HG02840 (cell line): ENCODE data around the gene ACOXL.

ENCODE experiments used
- ATAC-seq: cut with Tn5 transposase; IDR thresholded peaks from one replicate; pipeline ENCODE4 v1.9.1; 2021; ENCODE audit warnings: mild to moderate bottlenecking, moderate library complexity, moderate number of reproducible peaks; ENCODE audit not compliant: unreplicated experiment, low FRiP score

ACOXL gene

DNA sequence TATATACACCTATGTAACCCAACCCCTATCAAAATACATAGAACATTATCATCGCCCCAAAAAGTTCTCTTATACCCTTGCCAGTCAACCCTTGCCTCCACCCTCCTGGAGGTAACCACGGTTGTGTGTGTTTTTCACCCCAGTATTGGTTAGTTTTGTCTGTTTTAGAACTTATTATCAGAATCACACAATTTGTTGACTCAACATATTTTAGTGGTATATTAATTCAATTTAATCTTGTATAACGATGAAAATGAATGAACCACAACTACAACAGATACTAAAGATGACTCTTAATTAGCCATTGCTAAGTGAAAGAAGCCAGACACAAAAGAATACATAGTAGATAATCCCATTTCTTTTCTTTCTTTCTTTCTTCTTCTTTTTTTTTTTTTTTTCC, 19.3 kb downstream of the ACOXL start:
- ATAC-seq = no peak

DNA sequence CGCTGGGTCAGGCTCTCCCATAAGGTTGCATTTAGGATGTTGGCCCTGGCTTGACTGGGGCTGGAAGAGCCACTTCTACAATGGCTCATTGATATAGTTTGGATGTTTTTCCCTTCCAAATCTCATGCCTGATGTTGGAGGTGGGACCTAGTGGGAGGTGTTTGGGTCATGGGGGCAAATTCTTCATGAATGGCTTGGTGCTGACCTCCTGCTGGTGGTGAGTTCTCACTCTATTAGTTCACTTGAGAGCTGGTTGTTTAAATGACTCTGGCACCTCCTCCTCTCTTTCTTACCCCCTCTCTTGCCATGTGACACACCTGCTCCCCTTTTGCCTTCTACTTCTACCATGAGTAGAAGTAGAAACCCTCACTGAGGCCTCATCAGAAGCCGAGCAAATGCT, 20.5 kb downstream of the ACOXL start:
- ATAC-seq = no peak

DNA sequence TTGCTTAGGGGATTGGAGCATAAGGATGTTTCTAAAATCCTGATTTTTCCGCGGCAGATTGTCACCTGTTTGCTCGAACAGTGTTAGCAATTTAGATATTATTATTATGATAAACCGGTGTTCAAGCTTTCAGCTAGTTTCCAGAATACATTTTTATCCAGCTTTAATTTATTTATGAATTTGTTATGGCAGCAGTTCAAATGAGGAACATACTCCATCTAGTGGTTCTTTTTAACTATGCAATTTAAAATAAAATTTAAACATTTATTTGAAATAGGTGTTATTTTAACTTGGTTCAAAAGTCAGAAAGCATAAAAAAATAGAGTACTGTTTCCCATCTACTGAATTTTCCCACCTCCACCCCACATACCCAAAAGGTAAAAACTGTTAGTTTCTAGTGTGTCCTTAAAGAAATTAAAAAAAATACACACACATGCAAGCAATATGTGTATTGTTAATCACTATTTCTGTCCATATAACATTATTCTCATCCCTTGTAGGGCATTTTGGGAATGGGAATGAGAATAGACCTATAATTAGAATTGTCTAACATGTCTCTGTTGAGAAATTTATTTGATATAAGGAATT, 23.2 kb downstream of the ACOXL start:
- ATAC-seq = no peak

DNA sequence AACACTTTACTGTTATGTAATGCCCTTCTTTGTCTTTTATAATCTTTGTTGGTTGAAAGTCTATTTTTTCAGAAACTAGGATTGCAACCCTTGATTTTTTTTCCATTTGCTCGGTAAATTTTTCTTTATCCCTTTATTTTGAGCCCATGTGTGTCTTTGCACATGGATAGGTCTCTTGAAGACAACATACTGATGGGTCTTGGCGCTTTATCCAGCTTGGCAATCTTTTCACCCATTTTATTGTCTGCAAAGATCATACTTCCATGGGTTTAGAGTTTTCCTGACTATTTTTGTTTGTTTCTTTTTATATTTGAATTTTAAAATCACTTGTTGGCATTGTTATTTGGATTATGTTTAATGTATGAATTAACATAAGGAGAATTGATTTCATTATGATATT, 27.0 kb downstream of the ACOXL start:
- no peak for ATAC-seq

DNA sequence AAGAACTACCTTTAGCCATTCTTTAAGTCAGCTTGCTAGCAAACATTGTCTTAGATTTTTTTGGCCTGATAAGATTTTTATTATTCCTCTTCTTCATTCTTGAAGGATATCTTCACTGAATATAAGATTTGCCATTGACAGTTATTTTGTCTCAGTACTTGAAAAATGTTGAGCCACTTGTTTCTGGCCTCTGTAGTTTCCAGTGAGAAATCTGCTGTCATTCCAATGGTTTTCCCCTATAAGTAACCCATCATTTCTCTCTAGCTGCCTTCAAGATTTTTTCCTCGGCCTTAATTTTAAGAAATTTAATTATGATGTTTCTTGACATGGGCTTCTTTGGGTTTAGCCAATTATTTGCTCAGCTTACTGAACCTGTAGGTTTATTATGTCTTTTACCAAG, 32.6 kb downstream of the ACOXL start:
- ATAC-seq = no peak

DNA sequence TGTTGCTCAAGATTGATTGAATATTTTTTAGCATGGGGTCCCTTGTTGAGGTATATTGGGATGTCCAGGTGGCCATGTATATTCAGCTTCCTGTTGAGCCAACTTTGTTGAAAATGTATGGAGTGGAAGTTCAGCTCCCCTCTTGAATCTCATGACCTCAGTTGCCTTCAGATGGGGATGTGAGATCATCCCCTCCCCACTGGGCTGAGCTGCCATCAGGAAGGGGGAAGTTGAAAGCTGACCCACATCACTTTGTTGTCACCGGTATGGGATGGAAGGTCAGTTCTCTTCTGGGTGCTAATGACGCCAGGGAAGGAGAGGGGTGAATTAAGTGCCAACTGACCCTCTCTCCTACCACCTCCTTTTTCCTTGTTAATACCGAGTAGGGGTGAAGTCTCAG, 33.9 kb downstream of the ACOXL start:
- ATAC-seq = no peak

DNA sequence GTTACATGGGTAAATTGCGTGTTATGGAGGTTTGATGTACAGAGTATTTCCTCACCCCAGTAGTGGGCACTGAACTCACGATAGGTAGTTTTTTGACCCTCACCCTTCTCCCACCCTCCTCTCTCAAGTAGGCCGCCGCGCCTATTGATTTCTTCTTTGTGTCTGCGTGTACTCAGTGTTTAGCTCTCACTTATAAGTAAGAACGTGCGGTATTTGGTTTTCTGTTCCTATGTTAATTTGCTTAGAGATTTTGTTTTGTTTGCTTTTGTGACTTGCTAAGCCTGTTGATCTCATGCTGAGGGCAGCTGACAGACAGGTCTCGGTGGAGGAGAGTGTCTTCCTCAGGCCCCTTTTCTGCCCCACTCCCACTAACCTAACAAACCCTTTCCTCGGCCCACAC, 36.2 kb downstream of the ACOXL start:
- no peak for ATAC-seq

DNA sequence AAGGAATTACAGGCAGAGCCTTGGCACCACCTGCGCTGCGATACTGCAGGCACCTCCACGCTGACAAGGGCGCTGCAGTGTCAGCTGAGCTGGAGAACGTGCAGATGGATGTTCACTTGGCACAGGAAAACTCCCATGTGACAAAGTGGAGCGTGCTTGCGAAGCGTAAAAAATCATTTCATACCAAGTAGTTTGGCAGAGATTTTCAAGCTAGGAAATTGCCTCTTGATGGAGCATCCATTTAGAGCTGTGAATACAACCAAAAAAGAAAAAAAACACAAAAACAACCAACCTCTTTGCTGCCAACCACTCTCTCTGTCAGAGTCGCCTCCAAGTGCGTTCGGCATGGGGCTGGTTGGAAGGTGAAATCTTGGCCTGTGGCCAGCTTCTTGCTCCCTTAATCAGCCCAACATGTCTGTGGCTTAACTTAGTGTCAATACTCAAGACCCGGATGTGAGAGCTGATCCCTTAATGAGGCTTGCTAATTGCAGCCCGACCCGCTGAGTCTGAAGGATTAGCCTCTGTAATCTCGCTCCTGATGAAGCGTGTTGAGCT, 38.1 kb downstream of the ACOXL start:
- no peak for ATAC-seq

DNA sequence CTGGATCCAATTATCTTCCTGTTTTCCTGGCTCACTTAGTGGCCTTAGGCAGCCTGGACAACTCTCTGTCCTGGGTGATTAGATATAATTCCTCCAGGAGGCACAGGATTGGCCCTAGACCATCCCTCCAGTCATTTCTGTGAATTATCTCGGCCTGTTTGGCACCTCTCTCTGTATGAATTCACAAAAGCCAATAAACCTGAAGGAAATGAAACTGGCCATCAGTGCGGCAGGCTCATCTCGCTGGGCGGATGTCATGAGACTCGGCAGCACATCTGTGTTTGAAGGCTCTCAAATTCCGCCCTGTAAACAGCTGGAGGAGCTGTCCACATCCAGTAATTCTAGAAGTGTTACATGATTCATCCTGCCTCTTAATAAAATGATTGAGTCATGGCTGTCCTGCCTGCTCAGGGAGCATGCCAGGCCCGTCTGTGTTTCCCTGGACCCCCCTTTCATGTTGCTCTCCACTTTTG, 38.6 kb downstream of the ACOXL start:
- ATAC-seq = no peak

DNA sequence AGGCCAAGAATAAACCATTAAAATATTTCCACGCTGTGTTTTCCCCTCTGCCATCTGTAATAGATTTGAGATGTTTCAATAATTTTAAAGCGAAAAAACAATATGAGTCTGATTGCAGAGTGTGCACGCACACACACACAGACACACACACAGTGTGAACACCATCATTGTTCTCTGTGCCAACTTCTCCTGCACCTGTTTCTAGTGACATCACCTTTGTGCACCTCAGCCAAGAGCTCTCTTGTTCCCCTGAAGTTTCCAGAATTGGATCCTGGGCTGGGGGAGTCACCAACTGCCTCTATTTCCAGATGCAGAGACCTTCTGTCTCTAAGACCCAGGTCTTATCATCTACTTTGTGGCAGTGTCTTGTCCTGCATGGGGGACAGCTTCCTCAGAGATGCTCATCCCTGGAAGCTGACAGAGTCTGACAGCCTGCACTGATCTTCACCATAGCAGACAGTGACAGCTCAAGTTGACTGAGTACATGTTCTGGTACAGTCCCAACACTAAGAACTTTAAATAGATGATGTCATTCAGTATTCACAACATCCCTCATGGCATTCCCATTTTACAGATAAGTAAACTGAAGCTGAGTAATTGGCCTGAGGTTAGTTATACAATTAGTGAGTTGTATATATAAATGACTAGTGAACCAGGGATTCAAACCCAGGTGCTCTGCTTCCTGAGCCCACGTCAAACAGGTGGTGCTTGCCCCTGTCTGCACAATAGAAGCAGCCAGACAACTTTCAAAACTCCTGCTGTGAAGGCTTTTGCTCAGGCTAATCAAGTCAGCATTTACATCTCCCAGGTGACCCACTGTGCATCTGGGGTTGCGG, 39.4 kb downstream of the ACOXL start:
- ATAC-seq = no peak

DNA sequence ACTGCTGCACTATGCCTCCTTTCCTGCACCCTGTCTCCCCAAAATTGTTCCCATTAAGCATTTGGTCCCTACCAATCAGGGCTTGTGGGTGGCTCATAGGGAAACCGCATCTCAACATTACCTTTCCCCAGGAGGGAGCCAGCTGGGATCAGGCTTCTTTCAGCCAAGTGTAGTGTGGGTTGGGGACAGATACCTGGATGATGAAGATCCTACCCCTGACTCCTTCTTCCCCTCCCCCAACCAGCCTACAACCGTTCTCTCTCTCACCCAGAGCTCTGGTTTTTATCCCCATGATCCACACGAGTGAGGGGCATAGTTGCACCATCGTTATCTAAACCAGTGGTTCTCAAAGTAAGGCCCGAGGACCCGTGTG, 40.0 kb downstream of the ACOXL start:
- ATAC-seq = no peak

DNA sequence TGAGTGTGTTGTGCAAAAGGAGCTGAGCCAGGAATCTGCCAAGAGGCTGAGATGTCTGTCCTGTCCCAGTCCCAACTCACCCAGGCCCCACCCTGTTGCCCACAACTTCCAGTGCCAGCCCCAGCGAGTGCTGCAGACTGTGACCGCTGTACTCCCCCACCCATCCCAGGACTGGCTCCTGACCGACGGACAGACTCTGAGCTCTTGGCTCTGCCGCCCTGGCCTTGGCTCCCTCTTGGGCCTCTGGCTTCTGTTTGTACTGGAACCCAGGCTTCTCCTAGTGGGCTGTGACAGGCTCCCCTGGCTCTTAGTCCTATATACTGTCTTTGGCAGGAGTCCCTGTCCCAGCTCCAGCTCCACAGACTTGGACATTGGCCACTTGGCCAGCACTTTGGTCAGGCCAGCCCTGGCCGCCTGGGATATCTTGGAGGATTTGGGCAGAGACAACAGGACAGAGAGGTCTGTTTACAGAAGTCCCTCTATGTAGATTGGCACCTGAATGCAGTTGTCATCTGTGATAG, 41.1 kb downstream of the ACOXL start:
- no peak for ATAC-seq

DNA sequence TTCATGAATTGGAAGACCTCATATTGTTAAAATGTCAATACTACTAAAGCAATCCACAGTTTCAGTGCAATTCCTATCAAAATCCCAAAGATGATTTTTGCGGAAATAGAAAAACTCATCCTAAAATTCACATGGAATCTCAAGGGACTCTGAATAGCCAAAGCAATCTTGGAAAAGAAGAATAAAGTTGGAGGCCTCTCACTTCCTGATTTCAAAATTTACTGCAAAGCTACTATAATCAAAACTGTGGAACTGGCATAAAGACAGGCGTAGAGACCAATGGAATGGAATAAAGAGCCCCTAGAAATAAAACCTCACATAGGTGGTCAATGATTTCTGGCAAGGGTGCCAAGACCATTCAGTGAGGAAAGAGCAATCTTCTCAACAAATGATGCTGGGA, 42.3 kb downstream of the ACOXL start:
- no peak for ATAC-seq

DNA sequence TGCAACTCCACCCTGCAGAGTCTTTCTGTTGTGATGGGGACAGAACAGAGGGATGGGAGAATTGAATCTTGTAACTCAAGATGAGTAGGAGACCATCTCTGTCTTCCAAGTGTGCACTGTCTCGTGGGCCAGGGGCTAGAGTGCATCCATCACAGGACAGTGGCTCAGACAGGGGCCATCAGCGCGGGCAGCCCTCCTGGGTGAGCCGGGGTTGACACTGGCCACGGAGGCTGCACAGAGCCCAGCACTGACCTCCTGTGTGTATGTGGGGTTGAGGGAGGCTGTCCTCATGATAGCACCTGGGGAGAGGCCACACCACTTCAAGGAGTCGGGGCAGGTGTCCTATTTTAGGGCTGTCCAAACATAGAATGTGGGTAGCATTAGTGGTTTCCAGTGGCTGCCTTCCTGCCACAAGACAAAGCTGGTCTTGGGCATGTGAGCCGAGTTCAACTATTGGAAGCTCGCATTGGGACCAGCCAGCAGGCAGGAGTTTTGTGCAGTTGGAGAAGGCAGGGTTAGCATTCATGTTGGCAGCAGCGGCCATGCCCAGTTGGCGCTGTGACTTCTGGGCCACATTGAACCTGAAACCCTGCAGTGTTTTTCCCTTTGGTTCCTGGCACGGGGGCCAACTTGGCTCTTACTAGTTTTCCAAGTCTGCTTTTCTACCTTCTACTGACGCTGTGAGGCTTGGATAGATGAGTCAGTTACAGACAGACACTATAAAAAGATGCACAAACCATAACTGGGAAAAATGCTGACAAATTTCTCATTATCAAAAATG, 45.3 kb downstream of the ACOXL start:
- ATAC-seq = no peak

DNA sequence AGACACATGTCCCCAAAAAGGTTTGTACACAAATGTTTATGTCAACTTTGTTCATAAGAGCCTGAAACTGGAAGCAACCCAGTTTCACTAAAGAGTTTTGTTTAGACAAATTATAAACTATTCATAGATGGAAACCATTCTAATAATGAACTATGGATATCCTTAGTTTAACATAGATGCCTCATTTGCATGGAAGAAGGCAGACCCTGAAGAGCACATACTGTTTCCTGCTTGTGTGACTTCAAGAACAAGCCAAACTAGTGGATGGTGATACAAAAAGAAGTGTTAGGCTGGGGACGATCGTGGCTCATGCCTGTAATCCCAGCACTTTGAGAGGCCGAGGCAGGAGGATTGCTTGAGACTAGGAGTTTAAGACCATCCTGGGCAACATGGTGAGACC, 48.1 kb downstream of the ACOXL start:
- no peak for ATAC-seq

DNA sequence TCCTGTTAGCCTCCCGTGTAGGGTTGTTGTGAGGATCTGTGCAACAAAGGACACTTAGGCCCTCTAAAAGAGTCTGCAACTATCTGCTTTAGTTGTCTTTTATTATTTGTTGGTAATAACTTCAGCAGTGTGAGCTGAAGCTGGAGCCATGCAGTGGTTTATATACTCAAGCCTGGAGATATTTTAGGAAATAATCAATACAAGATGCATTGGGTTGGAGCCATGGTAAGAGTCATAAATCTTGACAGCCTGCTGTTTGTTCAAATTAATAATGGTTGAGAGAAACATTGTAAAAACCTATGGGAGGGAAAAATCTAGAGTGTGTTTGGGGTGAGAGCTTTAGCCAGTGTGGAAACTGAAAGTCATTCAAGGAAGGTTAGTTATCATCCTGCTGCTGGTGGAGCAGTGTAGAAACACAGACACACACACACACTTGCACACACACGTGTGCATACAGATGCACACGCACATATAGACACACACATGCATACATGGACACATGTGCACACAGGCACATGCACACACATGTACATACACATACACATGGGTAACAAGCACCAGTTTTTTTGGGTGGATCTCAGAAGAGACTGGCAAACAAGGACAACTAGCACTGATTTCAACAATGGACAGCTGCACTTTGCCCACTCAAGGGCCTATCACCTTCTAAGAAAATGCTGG, 51.0 kb downstream of the ACOXL start:
- no peak for ATAC-seq

DNA sequence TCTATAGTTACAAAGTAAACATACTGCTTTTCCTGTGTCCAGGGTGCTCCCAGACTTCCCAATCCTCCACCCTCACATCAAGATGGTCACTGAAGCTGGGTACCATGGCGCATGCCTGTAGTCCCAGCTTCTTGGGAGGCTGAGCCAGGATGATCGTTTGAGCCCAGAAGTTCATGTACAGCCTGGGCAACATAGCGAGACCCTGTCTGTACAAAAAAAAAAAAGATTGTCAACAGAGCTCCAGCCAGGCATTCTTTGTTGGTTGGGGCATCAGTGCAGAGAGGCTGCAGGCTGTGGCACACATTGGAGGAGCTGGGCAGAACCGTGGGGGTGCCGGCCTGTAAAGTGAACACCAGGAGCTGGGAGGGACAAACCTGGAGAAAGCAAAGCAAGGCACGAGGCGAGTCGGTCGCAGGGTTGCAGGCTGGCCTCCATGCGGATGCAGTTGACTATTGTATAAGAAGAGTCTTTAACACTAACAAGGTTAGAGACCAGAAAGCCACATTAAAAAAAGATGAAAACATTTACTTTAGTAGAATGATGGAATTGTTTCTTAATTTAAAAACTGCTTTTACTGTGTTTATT, 51.8 kb downstream of the ACOXL start:
- no peak for ATAC-seq

DNA sequence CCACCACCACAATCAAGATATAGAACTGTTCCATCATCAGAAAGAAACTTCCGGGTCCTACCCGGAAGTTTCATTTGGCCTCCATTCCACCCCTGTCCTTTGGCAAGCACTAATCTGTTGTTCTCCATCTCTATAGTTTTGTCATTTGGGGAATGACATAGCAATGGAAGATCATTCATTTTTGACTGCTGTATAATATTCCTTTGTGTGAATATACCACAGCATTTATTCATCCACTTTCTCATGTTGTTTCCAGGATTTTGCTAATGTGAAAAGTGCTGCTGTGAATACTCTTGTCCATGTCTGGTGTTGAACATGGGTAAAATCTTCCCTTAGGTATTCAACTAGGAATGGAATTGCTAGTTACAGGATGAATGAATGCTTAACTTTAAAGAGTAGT, 53.1 kb downstream of the ACOXL start:
- ATAC-seq = no peak

DNA sequence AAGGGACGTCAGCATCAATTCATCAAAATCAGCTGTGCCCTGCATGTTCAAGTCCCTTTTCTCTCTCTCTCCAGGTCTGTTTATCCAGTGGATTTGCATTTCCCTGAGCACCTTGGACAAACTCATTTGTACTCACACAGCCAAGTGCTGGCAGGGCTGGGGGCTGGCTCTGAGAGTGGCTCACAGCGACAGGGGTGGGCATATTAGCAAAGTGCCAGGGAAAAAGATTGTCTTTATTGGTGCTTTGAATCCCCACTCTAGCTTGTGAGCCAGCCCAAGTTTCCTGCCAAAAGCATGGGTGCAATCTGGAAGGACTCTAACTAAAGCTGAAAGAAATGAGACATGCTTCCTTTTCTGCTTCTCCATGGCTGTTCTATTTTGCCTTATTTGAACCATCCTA, 56.6 kb downstream of the ACOXL start:
- ATAC-seq = no peak

DNA sequence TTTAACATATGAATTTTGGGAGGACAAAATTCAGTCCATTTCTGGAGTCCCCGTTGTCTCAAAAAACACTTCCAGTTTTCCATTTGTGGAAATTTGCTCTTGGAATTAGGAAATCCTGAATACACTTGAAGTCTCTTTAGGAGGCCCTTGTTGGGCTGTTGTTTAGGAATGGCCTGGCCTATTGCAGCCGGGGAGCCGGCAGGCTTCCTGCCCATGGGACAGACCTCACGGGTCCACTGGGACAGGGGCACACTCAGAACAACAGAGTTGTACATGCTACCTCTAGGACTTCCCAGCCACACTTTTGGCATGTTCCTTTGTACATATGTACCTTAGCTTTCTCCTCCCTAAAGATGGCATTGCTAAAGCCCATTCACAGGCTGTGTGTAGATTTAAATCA, 57.3 kb downstream of the ACOXL start:
- ATAC-seq = no peak
